ENCODE results near the gene COL4A2.

COL4A2 gene

DNA sequence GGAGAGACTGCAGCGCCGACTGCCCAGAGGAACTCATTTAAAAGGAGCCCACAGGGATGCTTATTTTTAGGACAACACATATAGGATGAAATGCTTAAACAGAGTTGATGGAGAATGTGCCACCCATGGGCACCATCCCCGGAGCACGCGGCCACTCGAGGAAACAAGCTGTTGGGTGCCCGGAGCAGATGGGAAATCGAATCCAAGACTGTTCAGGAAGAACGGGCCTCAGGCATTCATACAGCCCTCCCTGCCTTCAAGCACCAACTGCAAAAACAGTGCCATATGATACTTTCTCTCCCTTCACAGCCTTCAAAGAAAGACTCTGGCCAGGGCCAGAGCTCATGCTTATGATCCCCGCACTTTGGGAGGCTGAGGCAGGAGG, 214.2 kb downstream of the COL4A2 start:
- H3K4me3 ChIP-seq (ENCODE audit: low read depth in 1 of 2, low read length in 2 of 2): no peak overlapping the region
- H3K36me3 ChIP-seq (ENCODE audit: control insufficient read depth in 1 of 2, insufficient read depth in 2 of 2, low read length in 2 of 2): peaks cover 0 to 6% of the 10 kb centered on the region in 2 donors
- H3K27me3 ChIP-seq (ENCODE audit: low read depth, low read length): no peaks in the 10 kb centered on the region
- H3K27ac ChIP-seq (ENCODE audit: low read length): peak overlapping the region; percentile 10
- H3K4me1 ChIP-seq (ENCODE audit: control insufficient read depth in 1 of 2, insufficient read depth in 2 of 2, low read length in 2 of 2): peaks cover 12 to 26% of the 10 kb centered on the region in 2 donors
- H3K9me3 ChIP-seq (ENCODE audit: control insufficient read depth in 1 of 2, low read length in 2 of 2): no peaks in the 10 kb centered on the region

DNA sequence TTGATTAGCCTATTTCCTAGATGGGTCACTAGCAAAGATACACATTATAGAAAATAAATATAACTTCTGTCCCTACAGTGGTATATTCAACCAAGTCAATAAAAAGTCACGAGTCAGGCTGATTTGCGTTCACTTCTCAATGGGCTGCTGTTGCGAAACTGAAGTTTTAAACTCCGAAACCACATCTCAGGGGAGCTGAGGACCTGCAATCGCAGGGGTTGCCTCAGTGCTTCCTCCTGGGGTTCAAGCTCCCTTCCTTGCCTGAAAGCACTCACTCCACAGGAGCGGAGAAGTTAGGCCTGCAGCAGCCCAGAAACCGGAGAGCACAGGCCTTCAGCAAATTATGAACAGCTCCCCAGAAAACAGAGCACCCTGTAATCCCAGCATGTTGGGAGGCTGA, 214.9 kb downstream of the COL4A2 start:
- Histone ChIP-seq H3K9me3 (ENCODE audit: control insufficient read depth in 1 of 2, low read length in 2 of 2) (no peaks in the 10 kb centered on the region), H3K4me1 (ENCODE audit: control insufficient read depth in 1 of 2, insufficient read depth in 2 of 2, low read length in 2 of 2) (peaks cover 18 to 26% of the 10 kb centered on the region in 2 donors), H3K27ac (ENCODE audit: low read length) (no peak overlapping the region), H3K36me3 (ENCODE audit: control insufficient read depth in 1 of 2, insufficient read depth in 2 of 2, low read length in 2 of 2) (peaks cover 0 to 6% of the 10 kb centered on the region in 2 donors), H3K4me3 (ENCODE audit: low read depth in 1 of 2, low read length in 2 of 2) (no peak overlapping the region), H3K27me3 (ENCODE audit: low read depth, low read length) (no peaks in the 10 kb centered on the region)

DNA sequence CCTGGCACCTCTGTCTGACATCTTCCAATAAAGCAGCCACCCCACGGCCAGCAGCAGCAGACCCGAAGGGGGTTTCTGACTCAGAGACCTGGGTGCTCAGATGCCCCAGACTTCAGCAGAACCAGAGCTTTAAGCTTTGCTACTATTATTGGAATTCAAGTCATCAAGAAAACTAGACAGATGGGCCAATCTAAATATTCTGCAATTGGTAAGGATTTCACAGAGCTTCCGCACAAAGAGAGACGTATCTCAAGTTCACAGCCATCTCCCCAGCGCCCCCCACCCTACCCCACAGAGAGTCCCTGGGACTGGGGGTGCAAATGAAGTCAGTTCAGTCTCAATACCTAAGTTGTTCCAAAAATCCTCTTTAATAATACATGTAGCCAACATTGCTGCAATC, 215.6 kb downstream of the COL4A2 start:
- Histone ChIP-seq H3K9me3 (ENCODE audit: control insufficient read depth in 1 of 2, low read length in 2 of 2) (no peaks in the 10 kb centered on the region), H3K27ac (ENCODE audit: low read length) (no peak overlapping the region), H3K4me1 (ENCODE audit: control insufficient read depth in 1 of 2, insufficient read depth in 2 of 2, low read length in 2 of 2) (peaks cover 18 to 30% of the 10 kb centered on the region in 2 donors), H3K27me3 (ENCODE audit: low read depth, low read length) (no peaks in the 10 kb centered on the region), H3K4me3 (ENCODE audit: low read depth in 1 of 2, low read length in 2 of 2) (no peak overlapping the region), H3K36me3 (ENCODE audit: control insufficient read depth in 1 of 2, insufficient read depth in 2 of 2, low read length in 2 of 2) (peaks cover 0 to 6% of the 10 kb centered on the region in 2 donors)

DNA sequence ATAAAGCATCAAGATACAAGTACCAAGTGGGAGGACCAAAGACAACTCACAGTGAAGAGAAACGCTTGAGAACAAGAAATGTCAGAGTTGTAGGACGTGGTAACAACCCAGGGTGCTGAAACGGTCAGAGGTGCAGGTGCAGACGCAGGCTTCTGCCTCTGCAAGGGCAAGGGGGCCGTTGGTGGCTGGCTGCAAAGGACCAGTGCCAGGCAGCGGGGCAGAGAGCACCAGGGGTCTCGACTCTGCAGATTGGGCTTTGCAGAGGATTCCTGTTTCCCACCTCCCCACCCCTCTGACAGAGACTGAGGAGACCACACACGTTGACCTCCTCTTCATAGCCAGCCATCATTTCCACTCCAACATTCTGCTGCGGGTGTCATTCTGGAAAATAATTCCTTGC, 216.1 kb downstream of the COL4A2 start:
- no peak overlapping the region for H3K27ac ChIP-seq (ENCODE audit: low read length)
- no peaks in the 10 kb centered on the region for H3K27me3 ChIP-seq (ENCODE audit: low read depth, low read length)
- peaks cover 18 to 32% of the 10 kb centered on the region in 2 donors for H3K4me1 ChIP-seq (ENCODE audit: control insufficient read depth in 1 of 2, insufficient read depth in 2 of 2, low read length in 2 of 2)
- peaks cover 0 to 6% of the 10 kb centered on the region in 2 donors for H3K36me3 ChIP-seq (ENCODE audit: control insufficient read depth in 1 of 2, insufficient read depth in 2 of 2, low read length in 2 of 2)
- H3K9me3 ChIP-seq (ENCODE audit: control insufficient read depth in 1 of 2, low read length in 2 of 2): no peaks in the 10 kb centered on the region
- H3K4me3 ChIP-seq (ENCODE audit: low read depth in 1 of 2, low read length in 2 of 2): no peak overlapping the region

GRCh38 chr13:110523838-110524540, 216.9 kb downstream of the COL4A2 start:
- H3K9me3 ChIP-seq (ENCODE audit: control insufficient read depth in 1 of 2, low read length in 2 of 2): no peaks in the 10 kb centered on the region
- peak overlapping the region; percentile 31 for H3K27ac ChIP-seq (ENCODE audit: low read length)
- H3K27me3 ChIP-seq (ENCODE audit: low read depth, low read length): no peaks in the 10 kb centered on the region
- peaks cover 18 to 32% of the 10 kb centered on the region in 2 donors for H3K4me1 ChIP-seq (ENCODE audit: control insufficient read depth in 1 of 2, insufficient read depth in 2 of 2, low read length in 2 of 2)
- H3K4me3 ChIP-seq (ENCODE audit: low read depth in 1 of 2, low read length in 2 of 2): no peak overlapping the region
- H3K36me3 ChIP-seq (ENCODE audit: control insufficient read depth in 1 of 2, insufficient read depth in 2 of 2, low read length in 2 of 2): peaks cover 0 to 6% of the 10 kb centered on the region in 2 donors

DNA sequence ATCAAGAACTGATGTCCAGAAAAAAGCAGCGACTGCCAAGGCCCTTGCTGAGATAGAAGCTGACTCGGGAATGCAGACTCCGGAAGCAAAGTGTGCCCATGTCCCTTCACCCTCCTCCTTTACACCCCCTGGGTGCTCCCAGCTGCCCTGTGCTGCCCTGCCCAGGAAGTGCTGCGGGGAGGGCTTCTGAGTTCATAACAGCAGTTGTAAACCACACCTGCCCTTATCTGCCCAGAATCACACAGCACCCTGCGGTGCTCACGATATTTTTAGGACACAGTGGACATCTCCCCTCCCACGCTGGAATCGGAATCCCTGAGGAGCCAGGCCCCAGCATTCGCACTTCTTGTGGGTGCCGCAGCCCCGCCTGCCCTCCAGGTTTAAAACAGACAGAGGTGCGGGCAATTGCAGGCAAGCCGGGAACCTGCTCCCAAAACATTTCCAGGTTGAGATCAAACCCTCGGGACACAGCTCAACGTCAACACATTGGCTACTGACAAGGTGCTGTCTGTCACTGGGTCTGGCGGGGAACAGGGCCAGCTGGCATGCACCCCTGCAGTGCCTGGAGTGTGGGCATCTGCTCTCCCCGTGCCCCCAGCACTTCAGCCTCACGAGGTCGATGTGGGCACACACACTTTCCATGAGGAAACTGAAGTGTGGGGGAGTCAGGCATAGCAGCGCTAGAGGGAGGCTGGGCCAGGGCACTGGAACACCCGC, 217.6 kb downstream of the COL4A2 start:
- H3K4me1 ChIP-seq (ENCODE audit: control insufficient read depth in 1 of 2, insufficient read depth in 2 of 2, low read length in 2 of 2): peaks cover 18 to 32% of the 10 kb centered on the region in 2 donors
- H3K36me3 ChIP-seq (ENCODE audit: control insufficient read depth in 1 of 2, insufficient read depth in 2 of 2, low read length in 2 of 2): peaks cover 0 to 6% of the 10 kb centered on the region in 2 donors
- H3K27me3 ChIP-seq (ENCODE audit: low read depth, low read length): no peaks in the 10 kb centered on the region
- no peaks in the 10 kb centered on the region for H3K9me3 ChIP-seq (ENCODE audit: control insufficient read depth in 1 of 2, low read length in 2 of 2)
- H3K4me3 ChIP-seq (ENCODE audit: low read depth in 1 of 2, low read length in 2 of 2): no peak overlapping the region
- H3K27ac ChIP-seq (ENCODE audit: low read length): peak overlapping the region; percentile 31

DNA sequence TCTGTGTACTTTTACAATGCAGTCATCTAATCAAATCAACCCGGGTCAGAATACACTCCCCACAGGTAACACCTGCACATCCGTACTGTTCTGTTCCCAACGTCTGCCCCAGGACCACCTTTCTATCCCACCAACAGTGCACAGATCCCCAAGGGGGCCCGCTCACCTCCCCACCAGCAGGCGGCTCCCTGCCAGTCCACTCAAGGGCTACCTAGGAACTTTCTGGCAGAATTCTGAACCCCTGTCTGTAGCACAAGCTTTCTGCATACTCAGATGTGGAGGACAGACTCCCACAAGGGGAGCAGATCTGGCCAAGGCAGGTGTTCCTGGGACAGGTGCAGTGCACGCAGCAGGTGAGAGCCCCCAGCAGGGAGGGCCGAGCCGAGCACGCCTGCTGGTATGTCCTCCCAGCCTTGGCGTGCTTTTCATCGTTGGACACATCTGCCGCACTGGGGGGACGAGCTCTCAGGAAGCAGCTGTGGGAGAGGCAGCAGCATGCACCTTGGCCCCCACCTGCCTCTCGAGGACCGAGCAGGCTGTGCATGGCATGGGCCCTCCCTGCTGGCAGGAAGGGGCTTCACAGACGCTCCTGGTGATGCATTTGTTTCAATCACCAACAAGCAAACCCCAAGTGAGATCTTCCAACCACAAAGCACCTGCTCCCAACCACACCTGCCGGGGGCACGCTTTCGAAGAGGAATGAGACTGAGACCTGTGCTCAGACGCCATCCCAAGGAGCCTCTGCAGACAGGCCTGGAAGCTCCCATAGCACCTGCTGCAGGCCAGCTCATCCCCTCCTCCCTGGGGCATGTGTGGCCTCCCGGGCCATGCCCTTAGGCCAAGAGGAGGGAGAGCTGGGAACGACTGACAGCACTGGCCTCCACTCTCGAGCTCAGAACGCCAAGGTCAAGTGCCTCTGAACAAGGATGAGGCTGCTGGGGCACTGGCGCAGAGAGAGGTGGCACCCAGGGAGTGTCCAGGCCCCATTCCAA, 218.5 kb downstream of the COL4A2 start:
- Histone ChIP-seq H3K9me3 (ENCODE audit: control insufficient read depth in 1 of 2, low read length in 2 of 2) (no peaks in the 10 kb centered on the region), H3K27ac (ENCODE audit: low read length) (no peak overlapping the region), H3K36me3 (ENCODE audit: control insufficient read depth in 1 of 2, insufficient read depth in 2 of 2, low read length in 2 of 2) (peaks cover 0 to 3% of the 10 kb centered on the region in 2 donors), H3K4me3 (ENCODE audit: low read depth in 1 of 2, low read length in 2 of 2) (no peak overlapping the region), H3K27me3 (ENCODE audit: low read depth, low read length) (no peaks in the 10 kb centered on the region), H3K4me1 (ENCODE audit: control insufficient read depth in 1 of 2, insufficient read depth in 2 of 2, low read length in 2 of 2) (peaks cover 15 to 27% of the 10 kb centered on the region in 2 donors)

GRCh38 chr13:110528371-110528770, 221.3 kb downstream of the COL4A2 start:
- Histone ChIP-seq H3K4me1 (ENCODE audit: control insufficient read depth in 1 of 2, insufficient read depth in 2 of 2, low read length in 2 of 2) (peaks cover 10 to 21% of the 10 kb centered on the region in 2 donors), H3K36me3 (ENCODE audit: control insufficient read depth in 1 of 2, insufficient read depth in 2 of 2, low read length in 2 of 2) (no peaks in the 10 kb centered on the region), H3K27me3 (ENCODE audit: low read depth, low read length) (no peaks in the 10 kb centered on the region), H3K4me3 (ENCODE audit: low read depth in 1 of 2, low read length in 2 of 2) (no peak overlapping the region), H3K27ac (ENCODE audit: low read length) (peak overlapping the region; percentile 40), H3K9me3 (ENCODE audit: control insufficient read depth in 1 of 2, low read length in 2 of 2) (no peaks in the 10 kb centered on the region)

DNA sequence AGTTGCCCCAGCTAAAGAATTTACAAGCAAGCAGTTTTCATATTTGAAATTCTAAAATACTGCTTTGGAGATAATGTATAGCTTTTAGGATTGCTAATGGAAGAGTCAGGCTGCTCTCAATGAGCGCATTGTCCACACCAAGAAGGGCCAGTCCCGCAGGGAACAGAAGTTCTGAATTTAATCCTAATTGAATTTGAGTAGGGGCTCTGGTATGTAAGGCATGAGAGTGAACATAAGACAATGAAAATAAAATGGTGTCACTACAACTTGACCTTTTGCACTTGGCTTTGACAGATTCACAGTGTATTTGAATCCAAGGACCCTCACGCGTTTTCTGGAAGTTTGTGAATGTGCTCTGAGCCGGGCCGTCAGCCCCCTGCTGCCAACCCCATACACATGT, 221.8 kb downstream of the COL4A2 start:
- H3K36me3 ChIP-seq (ENCODE audit: control insufficient read depth in 1 of 2, insufficient read depth in 2 of 2, low read length in 2 of 2): no peaks in the 10 kb centered on the region
- H3K27me3 ChIP-seq (ENCODE audit: low read depth, low read length): no peaks in the 10 kb centered on the region
- no peaks in the 10 kb centered on the region for H3K9me3 ChIP-seq (ENCODE audit: control insufficient read depth in 1 of 2, low read length in 2 of 2)
- peaks cover 10 to 18% of the 10 kb centered on the region in 2 donors for H3K4me1 ChIP-seq (ENCODE audit: control insufficient read depth in 1 of 2, insufficient read depth in 2 of 2, low read length in 2 of 2)
- no peak overlapping the region for H3K4me3 ChIP-seq (ENCODE audit: low read depth in 1 of 2, low read length in 2 of 2)
- peak overlapping the region; percentile 40 for H3K27ac ChIP-seq (ENCODE audit: low read length)

DNA sequence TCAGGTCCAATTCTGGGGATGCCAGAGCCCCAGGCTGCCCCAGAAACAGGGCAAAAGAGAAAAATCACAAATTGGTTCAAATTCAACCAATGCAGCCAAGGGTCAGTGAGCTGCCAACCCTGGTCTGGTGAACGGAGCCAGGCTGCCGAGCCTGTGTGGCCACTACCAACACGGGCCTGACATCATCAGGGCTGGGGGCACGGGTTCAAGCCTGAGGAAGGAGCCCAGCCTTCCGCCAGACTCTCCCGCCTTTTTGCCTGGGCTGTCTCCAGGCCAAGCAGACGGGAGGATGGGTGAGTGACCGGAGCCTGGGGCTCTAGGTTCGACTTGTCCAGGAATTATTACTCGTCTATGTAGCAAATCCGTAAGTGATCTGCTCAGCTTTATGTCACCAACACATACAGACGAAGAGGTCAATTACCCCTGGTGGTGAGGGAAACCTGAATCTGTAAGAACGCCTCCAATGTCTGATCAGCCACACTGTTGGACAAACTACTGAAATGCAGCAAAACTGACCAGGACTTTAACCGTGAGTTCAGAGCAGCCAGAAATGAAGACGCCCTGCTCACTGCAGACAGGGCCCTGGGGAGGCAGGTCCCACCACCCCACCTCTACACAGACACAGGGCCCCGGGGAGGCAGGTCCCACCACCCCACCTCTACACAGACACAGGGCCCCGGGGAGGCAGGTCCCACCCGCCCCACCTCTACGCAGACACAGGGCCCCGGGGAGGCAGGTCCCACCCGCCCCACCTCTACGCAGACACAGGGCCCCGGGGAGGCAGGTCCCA, 222.6 kb downstream of the COL4A2 start:
- H3K27me3 ChIP-seq (ENCODE audit: low read depth, low read length): no peaks in the 10 kb centered on the region
- H3K9me3 ChIP-seq (ENCODE audit: control insufficient read depth in 1 of 2, low read length in 2 of 2): no peaks in the 10 kb centered on the region
- no peaks in the 10 kb centered on the region for H3K36me3 ChIP-seq (ENCODE audit: control insufficient read depth in 1 of 2, insufficient read depth in 2 of 2, low read length in 2 of 2)
- peaks cover 6 to 12% of the 10 kb centered on the region in 2 donors for H3K4me1 ChIP-seq (ENCODE audit: control insufficient read depth in 1 of 2, insufficient read depth in 2 of 2, low read length in 2 of 2)
- peak overlapping the region; percentile 40 for H3K27ac ChIP-seq (ENCODE audit: low read length)
- H3K4me3 ChIP-seq (ENCODE audit: low read depth in 1 of 2, low read length in 2 of 2): no peak overlapping the region
